ENCODE measurements around the gene GNRH2. TPM values are rescaled to one million over a fixed set of nuclear protein-coding genes. Genes with fewer than 3 reads are reported as not detected.

The GNRH2 gene
- total RNA-seq, 4 donors from 2014 or later: not detected

- WGBS, 2 donors: 93 to 95% methylated on average over 6 to 7 of the region's 8 CpGs
- DNase-seq (ENCODE audit: low spot score in 2 of 2): no peak
- no peak overlapping the region for H3K4me3 ChIP-seq (ENCODE audit: low read depth, poor library complexity, severe bottlenecking)
- intact Hi-C loops (cut with DNase I; ENCODE audit: low total_unique reads): loop anchor here (10.0 kb wide), 1 partner anchor 280 kb away; no protein-coding TSS in a partner anchor
- TF ChIP-seq POLR2A (IDR thresholded peaks at IDR 0.05): no peak
- TF ChIP-seq CTCF (IDR thresholded peaks at IDR 0.05): no peak
Observed at GRCh38 chr20:3044336-3044965, 1.0 kb downstream of the GNRH2 start.

- WGBS, 2 donors: 3 to 4% methylated on average over 15 to 22 of the region's 24 CpGs
- DNase-seq (ENCODE audit: low spot score in 2 of 2): peak; percentile 79 to 96
- H3K4me3 ChIP-seq (ENCODE audit: low read depth, poor library complexity, severe bottlenecking): peak overlapping the region; percentile 62
- TF ChIP-seq CTCF (IDR thresholded peaks at IDR 0.05): no peak
- TF ChIP-seq POLR2A (IDR thresholded peaks at IDR 0.05): no peak
- intact Hi-C loops (cut with DNase I; ENCODE audit: low total_unique reads): loop anchor here (10.0 kb wide), 1 partner anchor 280 kb away; no protein-coding TSS in a partner anchor
Observed at GRCh38 chr20:3045042-3045815, 1.8 kb downstream of the GNRH2 start.

GRCh38 chr20:3045816-3046676, 2.6 kb downstream of the GNRH2 start, which contains the start of gene MRPS26:
Gene MRPS26 (plus strand): TSS chr20:3046052. CDS start chr20:3046069, 17 bp downstream.
- WGBS, 2 donors: 0 to 2% methylated on average over 10 to 45 of the region's 104 CpGs
- DNase-seq (ENCODE audit: low spot score in 2 of 2): peak; percentile 80 to 96
- no peak for TF ChIP-seq POLR2A (IDR thresholded peaks at IDR 0.05)
- no peak for TF ChIP-seq CTCF (IDR thresholded peaks at IDR 0.05)
- intact Hi-C loops (cut with DNase I; ENCODE audit: low total_unique reads): loop anchor here (10.0 kb wide), 1 partner anchor 279 kb away; no protein-coding TSS in a partner anchor
- peak within 1 kb of the TSS; percentile 62 for H3K4me3 ChIP-seq (ENCODE audit: low read depth, poor library complexity, severe bottlenecking)

- H3K4me3 ChIP-seq (ENCODE audit: low read depth, poor library complexity, severe bottlenecking): peak overlapping the region; percentile 62
- intact Hi-C loops (cut with DNase I; ENCODE audit: low total_unique reads): loop anchor here (10.0 kb wide), 1 partner anchor 278 kb away; no protein-coding TSS in a partner anchor
- DNase-seq (ENCODE audit: low spot score in 2 of 2): no peak
- 36 to 42% methylated on average over 37 to 39 of the region's 39 CpGs for WGBS, 2 donors
- no peak for TF ChIP-seq CTCF (IDR thresholded peaks at IDR 0.05)
- TF ChIP-seq POLR2A (IDR thresholded peaks at IDR 0.05): no peak
Observed at GRCh38 chr20:3046677-3047462, 3.4 kb downstream of the GNRH2 start.

All from lower leg skin (tissue), 4 donors.